ENCODE measurements around the gene SOHLH2.

The SOHLH2 gene

GRCh38 chr13:36188441-36188840 is 25.9 kb downstream of the SOHLH2 start:
- DNase-seq (ENCODE audit: low read depth) = no peak

GRCh38 chr13:36183901-36184300 is 30.5 kb downstream of the SOHLH2 start:
- DNase-seq (ENCODE audit: low read depth) = no peak

- DNase-seq (ENCODE audit: low read depth) = no peak
Measured at GRCh38 chr13:36175621-36176020, 38.7 kb downstream of the SOHLH2 start.

GRCh38 chr13:36174923-36175322 is 39.4 kb downstream of the SOHLH2 start:
- no peak for DNase-seq (ENCODE audit: low read depth)

GRCh38 chr13:36173571-36174322 is 40.6 kb downstream of the SOHLH2 start:
- no peak for DNase-seq (ENCODE audit: low read depth)

GRCh38 chr13:36166046-36166445 is 48.3 kb downstream of the SOHLH2 start:
- DNase-seq (ENCODE audit: low read depth) = no peak

GRCh38 chr13:36163809-36164308 is 50.5 kb downstream of the SOHLH2 start:
- no peak for DNase-seq (ENCODE audit: low read depth)

- no peak for DNase-seq (ENCODE audit: low read depth)
Measured at GRCh38 chr13:36163286-36163685, 51.1 kb downstream of the SOHLH2 start.

GRCh38 chr13:36160297-36160696 is 54.1 kb downstream of the SOHLH2 start:
- DNase-seq (ENCODE audit: low read depth) = no peak

- no peak for DNase-seq (ENCODE audit: low read depth)
Measured at GRCh38 chr13:36158611-36159010, 55.7 kb downstream of the SOHLH2 start.

- DNase-seq (ENCODE audit: low read depth) = no peak
Measured at GRCh38 chr13:36157480-36157879, 56.9 kb downstream of the SOHLH2 start.

- no peak for DNase-seq (ENCODE audit: low read depth)
Measured at GRCh38 chr13:36154567-36155291, 59.6 kb downstream of the SOHLH2 start.

GRCh38 chr13:36151591-36151990 is 62.8 kb downstream of the SOHLH2 start:
- no peak for DNase-seq (ENCODE audit: low read depth)

GRCh38 chr13:36148446-36148845 is 65.9 kb downstream of the SOHLH2 start:
- no peak for DNase-seq (ENCODE audit: low read depth)

- DNase-seq (ENCODE audit: low read depth) = no peak
Measured at GRCh38 chr13:36147330-36147729, 67.0 kb downstream of the SOHLH2 start.

- no peak for DNase-seq (ENCODE audit: low read depth)
Measured at GRCh38 chr13:36146511-36147269, 67.7 kb downstream of the SOHLH2 start.

- DNase-seq (ENCODE audit: low read depth) = no peak
Measured at GRCh38 chr13:36143738-36144137, 70.6 kb downstream of the SOHLH2 start.

- no peak for DNase-seq (ENCODE audit: low read depth)
Measured at GRCh38 chr13:36142735-36143134, 71.6 kb downstream of the SOHLH2 start.

GRCh38 chr13:36135876-36136275 is 78.5 kb downstream of the SOHLH2 start:
- DNase-seq (ENCODE audit: low read depth) = no peak

GRCh38 chr13:36134632-36135031 is 79.7 kb downstream of the SOHLH2 start:
- DNase-seq (ENCODE audit: low read depth) = no peak

GRCh38 chr13:36133950-36134626 is 80.3 kb downstream of the SOHLH2 start:
- no peak for DNase-seq (ENCODE audit: low read depth)

GRCh38 chr13:36132376-36132775 is 82.0 kb downstream of the SOHLH2 start:
- DNase-seq (ENCODE audit: low read depth) = no peak

Data from GM04503 (cell line).